ENCODE results near the gene DST.

The DST gene

GRCh38 chr6:56618050-56618449, 24.6 kb downstream of the DST start:
- DNase-seq: no peak

- no peak for DNase-seq
Measured at GRCh38 chr6:56616967-56617366, 25.7 kb downstream of the DST start.

- no peak for DNase-seq
Measured at GRCh38 chr6:56613247-56613851, 29.3 kb downstream of the DST start.

- DNase-seq: no peak
Measured at GRCh38 chr6:56608332-56608731, 34.4 kb downstream of the DST start.

GRCh38 chr6:56607111-56607752, 35.5 kb downstream of the DST start:
- no peak for DNase-seq

GRCh38 chr6:56605435-56605834, 37.3 kb downstream of the DST start:
- no peak for DNase-seq

GRCh38 chr6:56604186-56604585, 38.5 kb downstream of the DST start:
- DNase-seq: no peak

- DNase-seq: no peak
Measured at GRCh38 chr6:56601390-56601789, 41.3 kb downstream of the DST start.

GRCh38 chr6:56595490-56596122, 47.1 kb downstream of the DST start:
- DNase-seq: peak; percentile 38

GRCh38 chr6:56594699-56595098, 48.0 kb downstream of the DST start:
- DNase-seq: no peak

- DNase-seq: no peak
Measured at GRCh38 chr6:56593801-56594318, 48.8 kb downstream of the DST start.

GRCh38 chr6:56582236-56582635, 60.5 kb downstream of the DST start:
- no peak for DNase-seq

GRCh38 chr6:56581296-56581925, 61.3 kb downstream of the DST start:
- peak; percentile 10 for DNase-seq

GRCh38 chr6:56580271-56580670, 62.4 kb downstream of the DST start:
- no peak for DNase-seq

GRCh38 chr6:56579155-56579851, 63.4 kb downstream of the DST start:
- no peak for DNase-seq

- no peak for DNase-seq
Measured at GRCh38 chr6:56575736-56576135, 67.0 kb downstream of the DST start.

GRCh38 chr6:56574292-56574691, 68.4 kb downstream of the DST start:
- DNase-seq: no peak

GRCh38 chr6:56573624-56574023, 69.1 kb downstream of the DST start:
- DNase-seq: no peak

GRCh38 chr6:56572788-56573471, 69.8 kb downstream of the DST start:
- no peak for DNase-seq

GRCh38 chr6:56571605-56572004, 71.1 kb downstream of the DST start:
- no peak for DNase-seq

GRCh38 chr6:56570413-56571359, 72.0 kb downstream of the DST start:
- DNase-seq: peak; percentile 24

Measured in fibroblast of upper back skin (primary cell).